GM19438 (cell line): ENCODE data around the gene TOPORS.
"Not testable (repeated sequence)": the region's sequence is repeated elsewhere in the genome, so short reads cannot be mapped to it uniquely, and the experiment has no call there.

ENCODE experiments used
- ATAC-seq: cut with Tn5 transposase; IDR thresholded peaks from one replicate; pipeline ENCODE4 v1.9.1; 2021; ENCODE audit warnings: low read depth; ENCODE audit not compliant: unreplicated experiment

TOPORS gene

DNA sequence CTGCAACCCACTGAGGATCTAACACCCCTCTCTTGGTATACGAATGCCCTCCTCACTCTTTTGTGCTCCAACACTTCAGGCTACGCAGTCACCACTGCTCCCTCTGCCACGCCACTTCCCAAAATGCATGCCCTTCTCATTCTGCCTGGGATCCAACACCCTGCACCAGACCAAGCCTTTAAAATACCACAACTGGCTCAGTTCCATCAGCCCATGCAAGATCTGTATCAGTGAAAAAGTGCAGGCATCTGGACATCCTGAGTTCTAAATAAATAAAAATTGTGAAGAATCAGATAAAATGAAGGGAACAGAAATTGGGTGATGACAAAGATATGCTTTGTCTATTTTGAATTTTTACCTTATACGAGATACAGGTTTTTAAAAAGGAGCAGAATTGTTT lies 17.9 kb upstream of the TOPORS start:
- no peak for ATAC-seq

DNA sequence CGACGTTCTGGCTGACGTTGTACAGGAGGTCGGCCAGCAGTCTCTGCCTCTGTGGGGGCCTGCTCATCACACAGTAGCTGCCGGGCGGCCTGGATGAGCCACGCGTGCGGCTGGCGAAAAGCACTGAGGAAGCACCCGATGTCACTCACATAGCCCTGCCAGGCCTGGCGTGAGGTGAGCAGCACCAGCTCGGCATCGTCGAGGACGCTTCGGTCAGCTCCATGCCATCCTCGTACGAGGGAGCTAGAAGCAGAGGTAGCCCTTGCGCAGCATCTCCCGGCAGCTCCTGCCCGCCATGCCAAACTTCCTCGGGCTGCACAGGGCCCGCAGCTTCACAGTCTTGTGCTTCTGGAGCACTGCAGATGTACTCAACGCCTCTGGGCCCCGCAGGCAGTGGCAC lies 14.4 kb upstream of the TOPORS start:
- no peak for ATAC-seq

DNA sequence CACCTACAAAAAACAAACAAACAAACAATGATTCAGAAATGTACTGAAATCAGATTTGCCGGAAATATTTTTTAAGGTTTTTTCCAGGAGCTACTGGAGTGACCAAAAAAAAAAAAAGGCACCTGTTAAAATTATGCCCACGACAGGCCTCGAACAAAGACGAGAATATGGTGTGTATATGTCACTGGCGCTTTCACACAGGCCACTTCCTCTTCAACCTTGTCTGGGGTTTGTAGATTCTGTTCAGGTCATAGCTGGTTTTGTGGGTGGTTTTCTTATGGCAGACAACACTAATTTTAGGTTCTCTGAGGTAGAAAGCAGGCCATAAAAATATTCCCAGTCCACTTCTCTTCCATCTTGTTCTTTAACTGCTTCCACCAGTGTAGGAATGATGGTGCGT lies 13.6 kb upstream of the TOPORS start:
- ATAC-seq, result no peak

DNA sequence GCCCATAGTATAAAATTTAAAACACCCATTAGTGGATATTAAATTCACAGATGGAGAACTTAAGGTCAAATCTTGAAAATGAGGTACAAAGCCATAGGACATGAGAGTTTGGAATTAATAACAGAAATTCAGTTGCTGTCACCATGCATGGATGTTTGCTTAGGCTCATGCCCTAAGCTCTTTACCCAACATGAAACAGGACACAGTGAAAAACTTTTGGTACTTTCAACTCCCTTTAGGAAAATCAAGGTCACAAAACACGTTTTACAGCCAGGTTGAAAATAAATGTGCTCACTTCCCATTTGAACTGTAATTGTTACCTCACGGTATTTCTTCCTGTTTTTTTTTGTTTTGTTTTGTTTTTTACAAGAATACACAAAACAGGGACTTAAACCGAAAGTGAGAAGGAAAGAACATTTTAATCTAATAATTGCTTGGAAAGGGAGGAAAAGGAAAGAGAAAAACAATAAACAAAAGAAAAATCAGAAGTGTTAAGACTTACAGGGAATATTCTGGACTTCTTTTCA lies 6.1 kb upstream of the TOPORS start:
- ATAC-seq, result no peak

DNA sequence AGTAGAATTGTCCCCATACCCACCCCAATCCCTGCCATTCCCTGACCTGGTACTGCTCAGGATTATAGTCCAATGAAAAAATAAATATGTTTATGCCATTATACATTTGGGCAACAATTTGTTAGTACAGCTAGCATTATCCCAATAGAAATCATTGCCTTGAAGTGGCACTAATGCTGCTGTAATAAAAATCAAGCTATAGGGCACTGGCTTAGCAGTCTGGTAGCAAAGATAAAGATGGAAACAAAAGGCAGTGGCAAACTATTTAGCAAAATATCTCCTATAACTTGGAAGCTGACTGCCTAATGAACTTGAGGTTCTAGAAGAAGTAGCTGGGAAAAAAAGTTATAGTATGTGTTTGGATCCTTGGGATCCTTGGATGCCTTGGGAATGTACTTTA lies 2.2 kb upstream of the TOPORS start:
- ATAC-seq, result no peak

DNA sequence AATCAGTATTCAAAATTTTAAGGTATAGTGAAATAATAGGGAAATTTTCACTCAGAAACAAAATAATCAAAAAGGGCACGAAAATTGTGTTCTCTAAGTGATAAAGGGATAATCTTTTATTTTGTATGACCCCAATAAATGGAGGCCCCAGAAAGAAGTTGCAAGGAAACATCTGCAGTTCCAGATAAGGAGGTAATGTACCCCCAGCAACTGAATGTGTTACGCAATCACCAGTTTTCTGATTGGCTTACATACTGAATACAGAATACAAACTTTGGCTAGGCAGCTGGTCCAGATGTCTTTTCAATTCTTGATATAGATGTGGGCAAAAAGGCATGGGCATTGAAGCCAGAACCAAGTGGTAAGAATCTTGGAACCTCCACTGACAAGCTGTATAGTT lies 1.7 kb upstream of the TOPORS start:
- ATAC-seq, result no peak

DNA sequence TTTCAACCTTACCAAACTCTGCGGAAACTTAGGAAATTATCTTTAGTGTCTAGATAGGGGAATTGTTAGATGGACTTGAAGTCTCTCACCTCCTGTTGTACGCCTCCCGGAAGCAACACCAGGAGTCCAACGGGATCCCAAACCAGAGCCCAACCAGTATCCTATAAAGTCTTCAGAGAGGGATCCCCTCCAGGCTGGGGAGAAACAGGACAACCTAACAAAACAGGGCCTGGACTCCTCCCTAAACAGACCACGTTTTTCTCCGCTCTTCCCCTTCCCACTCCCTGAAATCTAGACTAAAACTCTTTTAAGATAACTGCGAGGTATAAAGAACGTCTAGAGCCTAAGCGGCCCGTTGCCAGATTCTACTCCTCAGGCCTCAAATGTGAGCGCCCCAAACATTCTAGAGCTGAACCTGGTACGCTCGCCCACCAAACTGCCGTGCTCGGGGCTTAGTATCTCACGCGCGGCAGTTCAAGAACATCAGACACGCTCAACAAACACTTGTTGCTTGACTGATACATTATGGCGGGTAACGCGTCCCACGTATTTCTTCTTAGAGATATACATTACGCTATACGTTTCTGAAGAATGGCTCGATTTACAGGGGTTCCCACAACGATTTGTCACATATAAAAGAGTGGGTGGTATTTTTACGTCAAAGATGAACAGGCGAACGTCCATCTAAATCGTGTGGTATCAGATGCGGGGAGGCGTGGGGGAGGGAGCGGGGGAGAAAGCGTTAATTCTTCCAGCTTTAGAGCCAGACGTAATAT lies 922 bp downstream of the TOPORS start:
- ATAC-seq, result peak; percentile 8

DNA sequence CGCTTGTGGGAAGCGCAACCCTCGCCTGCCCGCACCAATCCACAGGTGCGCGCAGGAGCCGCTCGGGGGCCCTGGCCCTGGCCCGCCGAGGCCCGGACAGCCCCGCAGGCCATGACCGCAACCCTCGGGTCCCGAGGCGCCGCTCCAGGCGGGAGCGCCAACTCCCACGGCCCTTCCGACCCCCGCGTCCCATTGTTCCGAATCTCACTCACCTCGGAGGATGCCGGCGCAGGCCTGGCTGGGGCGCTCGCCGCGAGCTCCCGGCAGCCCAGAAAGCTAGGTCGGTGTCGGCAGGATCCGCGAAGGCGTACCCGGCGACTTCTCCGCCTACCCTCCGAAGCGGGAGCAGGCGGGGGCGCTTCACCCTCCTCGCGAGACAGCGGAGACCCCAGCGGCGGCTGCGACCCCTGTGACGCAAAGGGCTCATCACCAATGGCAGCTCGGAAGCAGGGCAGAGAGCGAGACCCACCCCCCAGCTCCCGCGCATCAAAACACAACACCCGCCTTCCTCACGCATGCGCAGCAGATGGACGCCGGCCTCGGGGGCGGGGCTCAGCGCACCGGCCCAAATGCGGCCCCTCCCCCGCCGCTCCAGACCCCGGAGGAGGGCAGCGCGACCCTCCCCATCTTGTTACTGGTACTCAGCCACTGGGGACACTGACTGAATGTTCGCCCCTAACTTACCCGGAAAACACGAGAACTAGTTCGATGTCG lies 1.7 kb downstream of the TOPORS start:
- ATAC-seq, result peak; percentile 59

DNA sequence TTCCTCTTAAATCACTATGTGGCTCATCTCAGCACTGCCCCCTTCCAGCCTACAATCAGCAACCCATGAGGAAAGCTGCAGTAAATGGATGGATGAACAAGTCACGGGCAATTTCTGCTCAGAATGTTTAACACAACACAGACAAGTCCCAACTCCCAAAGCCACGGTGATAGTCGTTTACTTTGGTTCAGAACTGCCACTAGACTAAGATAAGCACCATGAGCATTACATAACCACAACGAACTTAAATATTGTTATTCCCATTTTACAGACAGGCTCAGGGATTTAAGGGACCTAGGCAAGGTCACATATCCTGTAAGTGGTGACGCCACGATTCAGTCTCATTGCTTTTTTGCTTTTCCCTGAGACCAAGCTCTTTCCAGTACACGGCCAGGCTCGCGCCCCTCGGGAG lies 2.2 kb downstream of the TOPORS start:
- ATAC-seq, result no peak

DNA sequence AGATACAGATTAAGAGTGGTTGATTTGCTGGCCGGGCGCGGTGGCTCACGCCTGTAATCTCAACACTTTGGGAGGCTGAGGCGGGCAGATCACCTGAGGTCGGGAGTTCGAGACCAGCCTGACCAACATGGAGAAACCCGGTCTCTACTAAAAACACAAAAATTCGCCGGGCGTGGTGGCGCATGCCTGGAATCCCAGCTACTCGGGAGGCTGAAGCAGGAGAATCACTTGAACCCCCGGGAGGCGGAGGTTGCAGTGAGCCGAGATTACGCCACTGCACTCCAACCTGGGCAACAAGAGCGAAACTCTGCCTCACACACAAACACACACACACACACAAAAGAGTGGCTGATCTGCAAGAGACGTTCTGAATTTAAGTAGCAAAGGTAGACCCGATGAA lies 4.2 kb downstream of the TOPORS start:
- not testable (repeated sequence) for ATAC-seq

DNA sequence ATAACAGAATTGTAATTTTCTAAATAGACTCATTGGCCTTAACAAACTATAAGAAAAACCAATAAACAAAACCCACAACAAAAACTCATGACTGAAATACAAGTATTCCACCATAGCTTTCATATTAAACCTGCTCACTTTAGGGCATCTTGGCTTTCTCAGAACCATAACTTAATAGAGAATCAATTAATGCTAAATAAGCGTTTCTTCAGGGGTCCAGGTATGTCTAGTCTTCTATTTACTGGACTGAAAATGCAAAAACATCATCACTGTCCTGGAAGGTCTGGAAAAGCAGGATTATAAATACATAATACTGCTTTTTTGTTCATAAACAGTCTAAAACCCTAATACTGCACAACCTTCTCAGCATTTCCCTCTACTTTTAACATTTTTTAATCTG lies 6.5 kb downstream of the TOPORS start:
- ATAC-seq, result no peak

DNA sequence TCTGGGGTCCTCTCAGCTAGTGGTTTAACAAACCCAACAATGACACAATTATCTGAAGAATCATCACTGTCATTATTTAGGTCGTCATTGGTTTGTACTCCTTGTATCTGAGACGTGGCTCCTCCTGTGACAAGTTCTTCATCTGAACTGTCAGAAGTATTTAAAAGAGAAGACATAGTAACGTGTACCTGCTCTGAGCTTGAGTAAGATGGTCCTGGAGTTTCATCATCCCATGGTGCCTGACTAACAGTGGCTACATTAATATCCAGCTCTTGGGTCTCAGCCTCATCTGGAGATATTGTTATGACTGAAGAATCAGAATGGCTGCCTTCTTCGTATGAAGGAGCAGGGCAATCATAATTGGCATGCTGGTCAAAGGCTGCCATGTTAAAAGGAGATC lies 9.3 kb downstream of the TOPORS start:
- ATAC-seq, result no peak

DNA sequence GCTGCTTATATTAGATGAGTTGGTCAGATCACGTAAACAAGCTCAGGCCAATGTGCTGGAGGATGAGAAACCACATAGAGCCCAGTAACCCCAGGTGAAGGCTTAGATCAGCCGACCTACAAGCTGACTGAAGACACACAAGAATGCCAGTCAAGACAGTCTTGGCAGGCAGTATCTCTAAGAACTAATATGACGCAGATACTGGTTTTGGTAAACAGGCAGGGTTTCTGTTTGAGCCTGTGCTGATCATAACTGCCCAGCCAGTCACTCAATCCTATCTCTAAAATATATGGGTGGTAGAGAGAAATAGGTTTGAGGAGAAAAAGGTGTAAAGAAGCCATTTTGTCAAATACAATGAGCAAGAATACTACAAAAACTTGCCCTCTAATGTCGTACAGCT lies 18.6 kb downstream of the TOPORS start:
- ATAC-seq, result no peak

DNA sequence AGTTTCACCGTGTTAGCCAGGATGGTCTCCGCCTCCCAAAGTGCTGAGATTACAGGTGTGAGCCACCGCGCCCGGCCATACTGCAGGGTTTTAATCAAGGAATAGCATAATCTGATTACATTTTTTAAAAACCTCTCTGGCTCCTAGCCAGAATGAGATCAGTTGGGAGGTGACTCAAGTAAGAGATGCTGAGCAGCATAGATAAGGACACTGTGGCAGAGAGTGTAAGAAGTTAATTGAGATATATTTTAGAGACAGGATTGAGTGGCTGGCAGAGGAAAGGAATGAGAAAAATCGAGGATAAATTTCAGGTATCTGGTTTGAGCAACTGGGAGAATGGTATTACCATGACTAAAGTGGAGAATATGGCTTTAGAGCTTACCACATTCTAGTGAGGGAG lies 19.1 kb downstream of the TOPORS start:
- no peak for ATAC-seq

DNA sequence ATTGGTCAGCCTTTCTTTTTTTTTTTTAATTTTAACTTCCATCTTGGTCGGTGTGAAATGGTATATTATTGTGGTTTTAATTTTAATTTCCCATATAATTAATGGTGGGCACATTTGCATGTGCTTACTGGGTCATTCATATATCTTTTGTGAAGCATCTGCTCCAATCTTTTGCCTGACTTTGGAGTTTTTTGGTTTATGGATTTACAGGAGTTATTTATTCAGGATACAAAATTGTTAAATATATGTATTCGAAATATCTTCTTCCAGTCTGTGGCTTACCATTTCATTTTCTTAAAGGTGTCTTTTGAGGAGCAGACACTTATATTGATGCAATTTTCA lies 25.7 kb downstream of the TOPORS start:
- ATAC-seq, result no peak

DNA sequence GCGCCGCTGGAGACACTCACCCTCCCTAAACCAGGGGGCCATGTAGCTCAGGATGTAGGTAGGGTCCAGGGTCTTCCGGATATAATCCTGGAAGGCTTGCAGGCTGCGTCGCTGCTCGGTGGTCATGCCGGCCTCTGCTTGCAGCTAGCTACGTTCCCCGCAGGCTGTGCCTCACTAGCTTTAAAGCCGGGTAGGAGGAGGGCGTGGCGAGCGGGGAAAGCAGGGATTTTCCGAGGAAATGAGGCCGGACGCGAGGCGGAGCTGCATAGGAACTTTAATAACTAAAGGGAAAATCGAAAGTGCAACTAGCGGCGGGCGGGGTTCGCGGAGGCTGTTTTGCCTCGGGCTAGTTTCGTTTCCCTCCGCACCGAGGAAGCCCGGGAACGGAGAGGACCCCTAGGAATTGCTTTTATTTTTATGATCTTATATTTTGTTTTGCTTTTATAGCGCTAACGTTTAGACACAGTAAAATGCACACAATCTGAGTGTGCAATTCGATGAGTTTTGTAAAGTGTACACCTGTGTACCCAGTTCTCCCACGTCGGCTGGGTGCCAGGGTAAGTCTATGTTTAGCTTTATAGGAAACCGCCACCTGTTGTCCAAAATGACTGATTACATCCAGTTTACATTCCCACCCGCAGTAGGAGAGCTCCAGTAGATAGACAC lies 26.2 kb downstream of the TOPORS start, which contains the start of gene RIGI:
Gene RIGI, minus strand, starts transcription at position 156 of the 666 bp plus-strand sequence. Its CDS starts 30 bp downstream, at position 126.
- peak; percentile 78 for ATAC-seq

DNA sequence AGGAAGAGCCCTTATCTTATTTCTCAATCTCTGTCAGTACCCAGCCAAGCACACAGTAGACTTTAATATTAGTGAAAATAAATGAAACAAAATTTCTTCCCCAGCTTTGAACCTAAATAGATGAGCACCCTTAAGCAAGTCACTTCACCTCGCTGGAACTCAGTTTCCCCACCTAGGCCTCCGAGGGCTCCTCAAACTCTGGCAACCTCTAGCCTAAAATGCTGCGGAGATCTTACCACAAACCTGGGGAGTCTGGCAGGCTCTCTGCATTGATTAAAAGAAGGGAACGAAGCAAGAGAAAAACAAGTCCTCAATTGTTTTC lies 26.7 kb downstream of the TOPORS start:
- no peak for ATAC-seq

DNA sequence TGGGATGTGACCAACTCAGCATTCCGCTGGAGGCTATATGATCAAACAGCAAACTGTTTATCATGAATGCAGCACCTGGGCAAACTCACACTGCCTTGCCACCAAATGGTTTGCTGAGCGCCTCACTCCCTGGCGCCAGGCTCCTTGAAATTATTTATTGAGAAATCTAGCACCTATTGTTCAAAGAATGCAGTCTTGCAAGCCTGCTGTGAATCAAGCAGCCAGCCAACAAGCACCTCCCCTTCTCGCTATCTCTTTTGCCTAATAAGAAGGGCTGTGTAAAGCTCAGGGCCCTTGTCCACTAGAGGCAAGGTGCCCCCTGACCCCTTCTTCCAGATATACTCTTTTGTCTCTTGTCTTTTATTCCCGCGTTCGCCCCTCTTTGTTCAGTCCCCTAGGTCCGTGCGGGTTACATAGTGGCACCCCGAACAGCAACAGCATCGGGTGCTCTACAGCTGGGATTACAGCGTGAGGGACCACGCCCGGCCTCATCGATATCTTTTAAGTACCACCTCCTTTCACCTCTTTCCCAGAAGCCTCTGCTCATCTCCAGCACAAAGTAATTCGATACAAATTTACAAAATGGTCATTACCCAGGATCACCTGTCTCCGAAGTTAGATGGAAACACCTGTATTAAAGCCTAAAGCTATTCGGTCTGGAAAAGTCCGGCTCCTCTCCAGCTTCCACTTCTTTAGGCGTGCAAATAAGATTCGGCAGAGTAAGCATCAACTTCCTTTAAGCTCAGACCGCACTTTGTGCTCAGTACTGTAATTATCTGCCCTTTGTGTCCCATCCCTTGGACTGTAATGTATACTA lies 27.3 kb downstream of the TOPORS start:
- peak; percentile 19 for ATAC-seq

DNA sequence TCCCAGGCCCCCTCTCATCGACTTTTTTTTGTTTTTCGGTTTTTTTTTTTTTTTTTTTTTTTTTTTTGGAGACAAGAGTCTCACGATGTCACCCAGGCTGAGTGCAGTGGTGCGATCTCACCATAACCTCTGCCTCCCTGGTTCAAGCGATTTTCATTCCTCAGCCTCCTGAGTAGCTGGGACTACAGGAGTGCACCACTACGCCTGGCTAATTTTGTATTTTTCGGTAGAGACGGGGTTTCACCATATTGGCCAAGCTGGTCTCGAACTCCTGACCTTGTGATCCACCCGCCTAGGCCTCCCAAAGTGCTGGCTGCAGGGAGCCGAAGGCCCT lies 27.9 kb downstream of the TOPORS start:
- not testable (repeated sequence) for ATAC-seq

DNA sequence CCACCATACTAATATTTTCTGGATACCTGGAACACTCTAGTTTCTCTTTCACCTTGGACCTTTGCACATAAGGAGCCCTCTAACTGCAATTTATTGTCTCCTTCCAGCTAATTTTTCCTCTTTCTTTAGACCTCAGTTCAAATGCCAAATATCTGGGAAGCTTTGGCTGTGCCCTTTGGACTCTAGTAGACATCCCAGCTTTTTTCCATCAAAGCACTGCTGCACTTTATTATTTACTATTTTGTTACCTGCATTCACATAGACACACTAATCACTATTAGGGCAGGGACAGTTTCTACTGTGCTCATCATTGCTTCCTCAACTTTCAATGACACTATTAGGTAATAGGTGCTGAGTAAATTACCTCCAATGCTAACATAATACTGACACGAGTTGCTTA lies 28.5 kb downstream of the TOPORS start:
- ATAC-seq, result no peak

DNA sequence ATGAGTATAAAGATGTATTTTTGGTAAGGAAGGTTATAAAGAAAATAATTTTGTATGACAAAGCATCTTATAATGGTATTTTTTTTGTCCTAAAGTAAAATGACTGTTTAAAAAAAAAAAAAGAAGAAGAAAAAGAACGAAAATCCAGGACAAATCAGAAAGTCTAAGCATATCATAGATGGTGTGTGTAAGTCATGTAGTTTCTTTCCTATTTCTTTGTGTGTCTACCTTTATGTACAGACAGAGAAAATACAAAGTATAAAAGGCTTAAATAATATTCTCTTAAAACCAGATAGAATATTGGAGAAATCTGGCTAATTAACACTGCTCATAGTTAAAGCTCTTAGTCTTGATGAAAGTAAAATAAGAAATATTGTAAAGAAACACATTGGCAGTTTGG lies 34.1 kb downstream of the TOPORS start:
- ATAC-seq, result no peak
